Thymus (tissue), 14 donors: ENCODE data around the gene ZNF675. TPM values are rescaled to one million over a fixed set of nuclear protein-coding genes. Genes with fewer than 3 reads are reported as not detected.
"Not testable (repeated sequence)": the region's sequence is repeated elsewhere in the genome, so short reads cannot be mapped to it uniquely, and the experiment has no call there.

ENCODE experiments used
- DNase-seq, 9 donors: peaks; one replicate each; pipeline ENCODE4 v3.0.0-alpha.2; 2013; ENCODE audit warnings: low spot score in 9 of 9, low read depth in 6 of 9, missing footprints in 1 of 9
- H3K27ac ChIP-seq, 2 donors: one replicate each; pipeline ENCODE4 v1.5.1; 2013; ENCODE audit warnings: control low read depth in 1 of 2, low read depth in 1 of 2, low read length in 1 of 2, mild to moderate bottlenecking in 1 of 2, moderate library complexity in 1 of 2
- H3K27me3 ChIP-seq, 2 donors: one replicate each; pipeline ENCODE4 v1.5.1; 2013; ENCODE audit warnings: low read length in 1 of 2; ENCODE audit not compliant: control insufficient read depth in 2 of 2, insufficient read depth in 1 of 2
- H3K36me3 ChIP-seq, 2 donors: one replicate each; pipeline ENCODE4 v1.5.1; 2013; ENCODE audit warnings: low read length in 1 of 2, mild to moderate bottlenecking in 1 of 2, moderate library complexity in 1 of 2; ENCODE audit not compliant: control insufficient read depth in 2 of 2, insufficient read depth in 2 of 2
- H3K4me1 ChIP-seq, 2 donors: one replicate each; pipeline ENCODE4 v1.5.1; 2013; ENCODE audit warnings: low read length in 2 of 2; ENCODE audit not compliant: control insufficient read depth in 2 of 2, insufficient read depth in 2 of 2
- H3K4me3 ChIP-seq, 2 donors: one replicate each; pipeline ENCODE4 v1.5.1; 2013; ENCODE audit warnings: low read length in 2 of 2, control low read depth in 1 of 2, mild to moderate bottlenecking in 1 of 2
- H3K9me3 ChIP-seq, 2 donors: one replicate each; pipeline ENCODE4 v1.5.1; 2013; ENCODE audit warnings: low read length in 1 of 2, mild to moderate bottlenecking in 1 of 2; ENCODE audit not compliant: control insufficient read depth in 2 of 2, insufficient read depth in 1 of 2
- WGBS: extraction: QIAGEN DNeasy Blood & Tissue Kit; methylation state at CpG from one replicate; pipeline ENCODE4 v1.1.7; 2013; 5-methylcytosine and 5-hydroxymethylcytosine counted together
- long read RNA-seq, 10 donors: transcript quantifications; one replicate each; lab custom pipeline, GENCODE V29; 2026
- polyA plus RNA-seq: library from polyadenylated mRNA; stranded (reverse); fragments of 200-250 nt; gene quantifications from one replicate; pipeline ENCODE4 v1.2.3, GENCODE V29; 2013
- total RNA-seq: library from RNA; stranded (reverse); fragments of 120-200 nt; gene quantifications from one replicate; pipeline ENCODE4 v1.2.4, GENCODE V29; 2013
- donor health status: healthy.

ZNF675 gene
- total RNA-seq (17.3 TPM), polyA plus RNA-seq (11.6 TPM)
- long read RNA-seq, donor 1, partial matches to known transcripts: 0 of 2 reads
- long read RNA-seq, donor 1, other reads (novel, unspliced or antisense): 0 of 2 reads
- long read RNA-seq, donor 2, full-length matches to known transcripts: 9 of 4,487 reads
- long read RNA-seq, donor 2, partial matches to known transcripts: 4,473 of 4,487 reads
- long read RNA-seq, donor 2, other reads (novel, unspliced or antisense): 5 of 4,487 reads
- long read RNA-seq, donor 3, transcript ZNF675-201 (4 exons, 2,301 nt): major isoform, 12 of 21 reads
- long read RNA-seq, donor 3, partial matches to known transcripts: 7 of 21 reads
- long read RNA-seq, donor 3, other reads (novel, unspliced or antisense): 0 of 21 reads
- long read RNA-seq, donor 4, transcript ZNF675-201 (4 exons, 2,301 nt): major isoform, 6 of 7 reads
- long read RNA-seq, donor 4, partial matches to known transcripts: 0 of 7 reads
- long read RNA-seq, donor 4, other reads (novel, unspliced or antisense): 0 of 7 reads
- long read RNA-seq, donor 5, full-length matches to known transcripts: 14 of 14 reads
- long read RNA-seq, donor 5, partial matches to known transcripts: 0 of 14 reads
- long read RNA-seq, donor 5, other reads (novel, unspliced or antisense): 0 of 14 reads
- long read RNA-seq, donor 6, full-length matches to known transcripts: 5 of 28 reads
- long read RNA-seq, donor 6, partial matches to known transcripts: 23 of 28 reads
- long read RNA-seq, donor 6, other reads (novel, unspliced or antisense): 0 of 28 reads
- long read RNA-seq, donor 7, full-length matches to known transcripts: 13 of 60 reads
- long read RNA-seq, donor 7, partial matches to known transcripts: 47 of 60 reads
- long read RNA-seq, donor 7, other reads (novel, unspliced or antisense): 0 of 60 reads
- long read RNA-seq, donor 8, full-length matches to known transcripts: 6 of 6 reads
- long read RNA-seq, donor 8, partial matches to known transcripts: 0 of 6 reads
- long read RNA-seq, donor 8, other reads (novel, unspliced or antisense): 0 of 6 reads
- long read RNA-seq, donor 9, full-length matches to known transcripts: 7 of 7 reads
- long read RNA-seq, donor 9, partial matches to known transcripts: 0 of 7 reads
- long read RNA-seq, donor 9, other reads (novel, unspliced or antisense): 0 of 7 reads
- long read RNA-seq, donor 10, full-length matches to known transcripts: 10 of 2,448 reads
- long read RNA-seq, donor 10, partial matches to known transcripts: 2,438 of 2,448 reads
- long read RNA-seq, donor 10, other reads (novel, unspliced or antisense): 0 of 2,448 reads

DNA sequence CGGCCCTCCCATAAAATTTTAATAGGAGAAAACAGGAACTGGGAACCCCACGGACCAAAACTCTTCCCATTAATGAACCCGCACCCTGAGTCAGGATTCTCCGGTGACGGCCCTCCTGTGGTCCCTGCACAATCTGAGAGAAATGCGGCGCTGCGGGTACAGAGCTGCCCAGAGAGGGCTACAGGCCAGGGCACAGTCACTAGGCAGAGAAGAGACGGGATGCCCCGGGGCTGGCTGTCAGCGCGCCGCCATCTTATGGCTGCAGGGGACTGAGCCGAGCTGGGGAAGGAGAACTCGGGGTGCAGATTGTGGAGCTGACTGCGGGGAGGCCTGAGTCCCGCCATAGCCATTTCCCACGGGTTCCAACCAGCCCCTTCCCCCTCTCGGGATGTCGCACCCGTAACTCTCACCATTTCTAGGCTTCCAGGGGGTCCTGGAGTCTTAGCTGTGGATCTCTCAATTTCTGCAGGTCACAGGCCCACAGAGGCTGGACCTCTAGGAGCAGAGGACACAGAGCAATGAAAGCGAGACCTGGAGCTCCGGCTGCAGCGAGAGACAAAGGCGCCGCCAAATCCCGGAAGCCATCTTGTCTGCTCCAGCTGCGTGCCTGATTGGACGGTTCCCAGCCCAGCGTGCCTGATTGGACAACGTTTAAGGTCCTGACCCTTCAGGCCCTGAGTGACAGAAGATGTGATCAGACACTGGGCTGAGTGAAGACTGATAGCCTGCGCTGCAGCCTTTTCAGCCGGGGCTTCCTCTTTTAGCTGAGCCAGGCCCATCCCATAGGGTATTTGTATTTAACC is at the start of gene ZNF675:
Gene ZNF675 (minus strand): TSS at position 592 of the 803 bp plus-strand sequence. CDS start 179 bp downstream, at position 413.
- H3K27ac ChIP-seq: peak within 1 kb of the TSS; percentile 84 to 95
- WGBS: under 1% methylated on average over 33 of the region's 33 CpGs
- DNase-seq: peak; percentile 72 to 95 (median 87)
- H3K4me3 ChIP-seq: peak within 1 kb of the TSS; percentile 69 to 81
- no peaks in the 10 kb centered on the region for H3K27me3 ChIP-seq
- peaks cover 0 to 4% of the 10 kb centered on the region in 2 donors for H3K9me3 ChIP-seq
- H3K4me1 ChIP-seq: no peaks in the 10 kb centered on the region
- no peaks in the 10 kb centered on the region for H3K36me3 ChIP-seq

- not testable (repeated sequence) for H3K36me3 ChIP-seq, DNase-seq, H3K27ac ChIP-seq, H3K9me3 ChIP-seq, H3K4me3 ChIP-seq, H3K4me1 ChIP-seq, H3K27me3 ChIP-seq
- 96% methylated on average over 6 of the region's 6 CpGs for WGBS
Measured at GRCh38 chr19:23730729-23731465, 43.9 kb upstream of the ZNF675 start.

- WGBS: 46% methylated on average over 2 of the region's 6 CpGs
- not testable (repeated sequence) for H3K27ac ChIP-seq, H3K27me3 ChIP-seq, H3K4me1 ChIP-seq, H3K9me3 ChIP-seq, DNase-seq, H3K36me3 ChIP-seq, H3K4me3 ChIP-seq
Measured at GRCh38 chr19:23724161-23724560, 37.1 kb upstream of the ZNF675 start.

DNA sequence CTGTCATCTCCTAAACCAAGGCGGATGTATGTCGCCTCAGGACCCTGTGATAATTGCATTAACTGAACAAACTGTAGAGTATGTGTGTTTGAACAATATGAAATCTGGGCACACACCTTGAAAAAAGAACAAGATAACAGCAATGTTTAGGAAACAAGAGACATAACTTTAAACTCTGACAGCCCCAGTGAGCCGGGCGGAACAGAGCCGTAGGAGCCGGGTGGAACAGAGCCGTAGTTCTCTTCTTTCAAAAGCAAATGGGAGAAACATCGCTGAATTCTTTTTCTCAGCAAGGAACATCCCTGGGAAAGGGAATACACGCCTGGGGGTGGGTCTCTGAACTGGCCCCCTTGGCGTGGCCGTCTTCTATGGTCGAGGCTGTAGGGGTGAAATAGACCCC is 31.8 kb upstream of the ZNF675 start:
- no peak overlapping the region for H3K4me3 ChIP-seq
- H3K27me3 ChIP-seq: no peaks in the 10 kb centered on the region
- H3K36me3 ChIP-seq: no peaks in the 10 kb centered on the region
- peaks cover 0 to 7% of the 10 kb centered on the region in 2 donors for H3K9me3 ChIP-seq
- no peaks in the 10 kb centered on the region for H3K4me1 ChIP-seq
- H3K27ac ChIP-seq: no peak overlapping the region
- DNase-seq: no peak
- WGBS: 21% methylated on average over 12 of the region's 12 CpGs

DNA sequence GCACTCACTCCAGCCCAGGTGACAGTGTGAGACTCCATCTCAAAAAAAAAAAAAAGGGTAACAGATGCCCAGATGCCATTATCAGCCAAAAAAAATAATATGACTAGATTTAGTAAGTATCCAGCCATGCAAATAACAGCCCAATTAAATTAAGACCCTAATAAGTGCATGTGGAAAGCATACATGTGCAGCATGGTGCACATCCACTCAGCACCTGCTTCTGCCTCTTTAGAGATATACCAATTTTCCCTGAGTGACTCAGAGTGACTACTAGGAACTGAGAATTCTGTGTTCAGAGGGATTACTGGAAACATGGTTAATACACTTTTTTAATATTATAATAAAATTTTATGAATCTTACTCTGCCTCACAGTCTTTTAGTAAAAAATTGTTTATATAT is 29.8 kb upstream of the ZNF675 start:
- DNase-seq: no peak
- Histone ChIP-seq H3K4me3 (no peak overlapping the region), H3K27me3 (no peaks in the 10 kb centered on the region), H3K36me3 (no peaks in the 10 kb centered on the region), H3K27ac (no peak overlapping the region), H3K9me3 (peaks cover 0 to 7% of the 10 kb centered on the region in 2 donors), H3K4me1 (no peaks in the 10 kb centered on the region)

- Histone ChIP-seq H3K27me3 (no peaks in the 10 kb centered on the region), H3K4me3 (no peak overlapping the region), H3K9me3 (peaks cover 2 to 4% of the 10 kb centered on the region in 2 donors), H3K4me1 (no peaks in the 10 kb centered on the region), H3K27ac (no peak overlapping the region), H3K36me3 (no peaks in the 10 kb centered on the region)
- DNase-seq: no peak
- WGBS: 44% methylated on average over 2 of the region's 2 CpGs
Measured at GRCh38 chr19:23709347-23709746, 22.3 kb upstream of the ZNF675 start.

DNA sequence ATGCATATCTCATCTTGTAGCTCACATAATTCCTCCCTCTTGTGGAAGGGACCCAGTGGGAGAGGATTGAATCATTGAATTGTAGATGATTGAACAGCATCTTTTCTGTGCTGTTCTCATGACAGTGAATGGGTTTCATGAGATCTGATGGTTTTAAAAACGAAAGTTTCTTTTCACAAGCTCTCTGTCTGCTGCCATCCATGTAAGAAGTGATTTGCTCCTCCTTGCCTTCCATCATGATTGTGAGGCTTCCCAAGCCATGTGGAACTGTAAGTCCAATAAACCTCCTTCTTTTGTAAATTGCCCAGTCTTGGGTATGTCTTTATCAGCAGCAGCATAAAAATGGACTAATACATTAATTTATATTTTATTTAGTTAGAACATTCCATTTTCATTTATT is 19.6 kb upstream of the ZNF675 start:
- Histone ChIP-seq H3K9me3 (peaks cover 4 to 7% of the 10 kb centered on the region in 2 donors), H3K4me1 (no peaks in the 10 kb centered on the region), H3K27me3 (no peaks in the 10 kb centered on the region), H3K27ac (no peak overlapping the region), H3K36me3 (no peaks in the 10 kb centered on the region), H3K4me3 (no peak overlapping the region)
- no peak for DNase-seq
- WGBS: 91% methylated on average over 1 of the region's 1 CpG

- Histone ChIP-seq H3K36me3 (no peaks in the 10 kb centered on the region), H3K4me3 (no peak overlapping the region), H3K4me1 (no peaks in the 10 kb centered on the region), H3K27ac (no peak overlapping the region), H3K27me3 (no peaks in the 10 kb centered on the region), H3K9me3 (peaks cover 2 to 3% of the 10 kb centered on the region in 2 donors)
- DNase-seq: no peak
- 89% methylated on average over 2 of the region's 2 CpGs for WGBS
Measured at GRCh38 chr19:23699521-23699860, 12.5 kb upstream of the ZNF675 start.
